ENCODE data around the gene PRPF8.
"Not testable (repeated sequence)": the region's sequence is repeated elsewhere in the genome, so short reads cannot be mapped to it uniquely, and the experiment has no call there.

PRPF8 gene

DNA sequence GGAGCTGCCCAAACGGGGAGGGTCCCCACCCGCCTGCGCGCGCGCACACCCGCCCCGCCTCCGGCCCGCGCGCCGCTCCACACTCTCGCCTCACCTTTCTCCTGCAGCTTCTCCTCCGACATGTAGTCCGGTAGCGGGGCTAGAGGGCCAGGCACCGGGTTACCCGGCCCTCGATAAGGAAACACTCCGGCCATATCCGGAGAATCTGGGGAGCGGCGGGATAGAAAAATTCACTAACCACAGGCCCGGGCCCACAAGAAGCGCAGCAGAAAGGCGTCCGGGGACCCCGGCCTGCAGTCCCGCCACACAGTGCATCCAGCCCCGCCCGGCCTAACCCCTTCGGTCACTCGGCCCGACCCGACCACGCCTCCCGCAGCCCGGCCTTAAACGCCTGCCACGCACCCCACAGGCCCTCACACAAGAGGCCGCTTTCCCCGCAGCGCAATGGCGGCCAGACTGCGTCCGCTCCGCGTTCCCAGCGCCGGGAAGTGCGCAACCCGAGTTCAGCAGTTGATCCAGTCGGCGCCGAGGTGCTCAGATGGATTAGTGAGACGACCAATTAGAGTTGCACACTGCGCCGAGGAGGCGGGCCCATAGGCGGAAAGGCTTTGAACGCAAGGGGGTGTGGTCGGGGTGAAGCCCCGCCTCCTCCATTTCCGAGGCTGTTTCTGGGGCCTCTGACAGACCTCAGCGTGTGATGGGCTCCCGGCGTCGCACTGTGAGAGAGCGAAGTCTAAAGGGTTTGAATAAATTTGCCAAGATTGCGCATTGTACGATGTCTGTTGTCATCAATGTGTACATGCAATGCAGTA lies at the start of gene PRPF8:
TSS of gene PRPF8 (minus strand) at position 490 of the 812 bp plus-strand sequence. CDS start at position 194, 296 bp downstream.
- DNase-seq: peak; percentile 98 to 99

DNA sequence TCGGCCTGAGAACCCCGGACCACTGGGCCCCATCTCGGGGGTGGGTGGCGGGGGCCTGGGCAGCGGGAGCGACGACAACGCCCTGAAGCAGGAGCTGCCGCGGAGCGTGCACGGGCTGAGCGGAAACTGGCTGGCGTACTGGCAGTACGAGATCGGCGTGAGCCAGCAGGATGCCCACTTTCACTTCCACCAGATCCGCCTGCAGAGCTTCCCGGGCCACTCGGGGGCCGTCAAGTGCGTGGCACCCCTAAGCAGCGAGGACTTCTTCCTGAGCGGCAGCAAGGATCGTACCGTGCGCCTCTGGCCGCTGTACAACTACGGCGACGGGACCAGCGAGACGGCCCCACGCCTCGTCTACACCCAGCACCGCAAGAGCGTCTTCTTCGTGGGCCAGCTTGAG lies 49.1 kb upstream of the PRPF8 start:
- DNase-seq: no peak

DNA sequence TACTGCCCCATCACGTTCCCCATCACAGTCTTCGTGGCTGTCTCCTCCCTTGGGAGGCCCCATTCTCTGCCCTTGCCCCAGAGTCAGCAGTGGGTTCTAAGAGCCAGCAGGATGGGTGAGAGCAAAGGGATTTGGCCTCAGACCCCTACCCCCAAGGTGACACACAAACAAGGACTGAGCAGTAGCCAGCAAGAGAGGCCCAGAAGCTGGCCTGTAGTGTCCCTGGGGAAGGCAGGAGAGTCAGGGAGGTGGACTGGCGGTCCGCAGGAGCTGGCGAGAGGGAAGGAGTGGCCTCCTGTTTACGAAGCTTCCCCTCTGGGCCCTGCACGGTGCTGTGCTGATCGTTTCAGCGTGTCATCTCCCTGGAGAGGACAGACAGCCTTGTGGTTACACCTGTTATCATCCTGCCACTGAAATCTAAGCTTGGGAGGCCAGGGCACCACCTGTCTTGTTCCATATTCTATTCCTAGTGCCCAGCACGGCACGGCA lies 48.2 kb upstream of the PRPF8 start:
- no peak for DNase-seq

DNA sequence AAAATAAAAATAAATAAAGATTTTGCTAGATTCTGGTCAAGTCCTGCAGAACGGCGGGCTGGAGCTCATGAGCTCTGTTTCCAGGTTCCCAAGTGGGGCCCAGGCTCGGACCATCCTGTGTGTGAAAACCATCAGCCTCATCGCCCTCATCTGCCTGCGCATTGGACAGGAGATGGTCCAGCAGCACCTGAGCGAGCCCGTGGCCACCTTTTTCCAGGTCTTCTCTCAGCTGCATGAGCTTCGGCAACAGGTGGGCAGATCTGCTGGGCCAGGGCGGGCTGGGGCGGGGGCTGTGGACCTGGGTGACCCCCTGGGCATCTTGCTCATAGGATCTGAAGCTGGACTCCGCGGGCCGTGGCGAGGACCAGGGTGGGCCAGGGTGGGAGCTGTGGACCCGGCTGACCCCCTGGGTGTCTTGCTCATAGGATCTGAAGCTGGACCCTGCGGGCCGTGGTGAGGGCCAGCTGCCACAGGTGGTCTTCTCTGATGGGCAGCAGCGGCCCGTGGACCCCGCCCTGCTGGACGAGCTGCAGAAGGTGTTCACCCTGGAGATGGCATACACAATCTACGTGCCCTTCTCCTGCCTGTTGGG lies 47.7 kb upstream of the PRPF8 start:
- DNase-seq: no peak

DNA sequence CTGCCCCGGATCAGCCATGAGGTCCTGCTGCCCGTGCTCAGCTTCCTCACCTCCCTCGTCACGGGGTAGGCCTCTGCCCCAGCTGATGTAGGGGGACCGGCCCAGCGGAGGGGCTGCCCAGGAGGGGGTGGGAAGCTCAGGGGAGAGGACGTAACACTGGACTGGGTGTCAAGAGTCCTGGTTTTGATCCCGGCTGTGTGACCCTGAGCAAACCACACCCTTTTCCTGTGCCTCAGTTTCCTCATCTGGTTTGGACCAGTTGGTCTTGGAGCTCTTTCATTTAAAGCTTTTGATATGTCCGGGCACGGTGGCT lies 46.5 kb upstream of the PRPF8 start:
- DNase-seq: no peak

DNA sequence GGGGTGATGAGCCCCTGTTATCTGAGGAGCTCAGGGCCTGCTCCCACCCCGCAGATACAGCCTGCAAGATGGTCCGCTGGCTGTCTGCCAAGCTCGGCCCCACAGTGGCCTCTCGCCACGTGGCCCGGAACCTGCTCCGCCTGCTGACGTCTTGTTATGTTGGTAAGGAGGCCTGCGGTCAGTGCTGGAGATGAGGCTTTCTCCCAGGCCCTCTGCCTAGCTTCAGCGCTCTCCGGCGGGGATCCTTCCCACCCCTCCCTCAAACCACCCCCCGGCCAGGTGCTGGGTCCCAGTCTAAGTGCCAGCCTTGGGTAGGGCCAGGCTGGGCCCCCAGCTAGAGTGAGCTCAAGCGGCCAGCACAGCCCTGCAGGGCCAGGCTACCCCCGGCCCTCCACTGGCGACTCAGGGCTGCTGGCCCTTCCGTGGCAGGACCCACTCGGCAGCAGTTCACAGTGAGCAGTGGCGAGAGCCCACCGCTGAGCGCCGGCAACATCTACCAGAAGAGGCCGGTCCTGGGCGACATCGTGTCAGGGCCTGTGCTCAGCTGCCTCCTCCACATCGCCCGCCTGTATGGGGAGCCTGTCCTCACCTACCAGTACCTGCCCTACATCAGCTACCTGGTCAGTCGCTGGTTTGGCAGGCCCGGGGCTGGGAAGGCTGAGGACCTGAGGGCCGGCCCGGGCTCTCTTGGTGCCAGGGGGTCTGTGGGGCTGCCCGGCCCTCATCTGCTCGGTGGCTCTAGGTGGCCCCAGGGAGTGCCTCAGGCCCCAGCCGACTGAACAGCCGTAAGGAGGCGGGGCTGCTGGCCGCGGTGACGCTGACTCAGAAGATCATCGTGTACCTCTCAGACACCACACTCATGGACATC lies 45.9 kb upstream of the PRPF8 start:
- no peak for DNase-seq

DNA sequence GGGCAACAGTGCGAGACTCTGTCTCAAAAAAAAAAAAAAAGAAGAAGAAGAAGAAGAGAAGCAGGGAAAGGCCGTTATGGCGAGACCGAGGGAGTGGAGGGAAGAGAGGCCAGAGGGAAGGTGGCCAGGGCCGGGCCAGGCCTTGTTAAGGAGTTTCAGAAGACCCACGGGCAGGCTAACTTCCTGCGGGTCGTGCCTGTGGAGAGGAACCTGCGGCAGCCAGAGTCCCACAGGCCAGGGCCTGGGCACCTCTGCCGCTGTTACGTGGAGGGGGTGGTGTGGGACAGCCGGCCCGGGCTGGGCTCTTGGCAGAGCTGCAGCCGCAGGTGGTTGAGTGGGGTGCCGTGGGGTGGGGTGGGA lies 45.3 kb upstream of the PRPF8 start:
- DNase-seq: no peak

DNA sequence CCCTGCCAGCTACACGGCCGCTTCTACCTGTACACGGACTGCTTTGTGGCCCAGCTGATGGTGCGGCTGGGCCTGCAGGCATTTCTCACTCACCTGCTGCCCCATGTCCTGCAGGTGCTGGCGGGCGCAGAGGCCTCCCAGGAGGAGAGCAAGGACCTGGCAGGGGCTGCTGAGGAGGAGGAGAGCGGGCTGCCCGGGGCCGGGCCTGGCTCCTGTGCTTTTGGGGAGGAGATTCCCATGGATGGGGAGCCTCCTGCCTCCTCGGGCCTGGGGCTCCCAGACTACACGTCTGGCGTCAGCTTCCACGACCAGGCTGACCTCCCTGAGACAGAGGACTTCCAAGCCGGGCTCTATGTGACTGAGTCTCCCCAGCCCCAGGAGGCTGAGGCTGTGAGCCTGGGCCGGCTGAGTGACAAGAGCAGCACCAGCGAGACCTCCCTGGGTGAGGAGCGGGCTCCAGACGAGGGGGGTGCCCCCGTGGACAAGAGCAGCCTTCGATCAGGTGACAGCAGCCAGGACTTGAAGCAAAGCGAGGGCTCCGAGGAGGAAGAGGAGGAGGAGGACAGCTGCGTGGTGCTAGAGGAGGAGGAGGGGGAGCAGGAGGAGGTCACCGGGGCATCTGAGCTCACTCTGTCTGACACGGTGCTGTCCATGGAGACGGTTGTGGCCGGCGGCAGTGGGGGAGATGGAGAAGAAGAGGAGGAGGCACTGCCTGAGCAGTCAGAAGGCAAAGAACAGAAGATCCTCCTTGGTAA lies 43.4 kb upstream of the PRPF8 start:
- DNase-seq: no peak

DNA sequence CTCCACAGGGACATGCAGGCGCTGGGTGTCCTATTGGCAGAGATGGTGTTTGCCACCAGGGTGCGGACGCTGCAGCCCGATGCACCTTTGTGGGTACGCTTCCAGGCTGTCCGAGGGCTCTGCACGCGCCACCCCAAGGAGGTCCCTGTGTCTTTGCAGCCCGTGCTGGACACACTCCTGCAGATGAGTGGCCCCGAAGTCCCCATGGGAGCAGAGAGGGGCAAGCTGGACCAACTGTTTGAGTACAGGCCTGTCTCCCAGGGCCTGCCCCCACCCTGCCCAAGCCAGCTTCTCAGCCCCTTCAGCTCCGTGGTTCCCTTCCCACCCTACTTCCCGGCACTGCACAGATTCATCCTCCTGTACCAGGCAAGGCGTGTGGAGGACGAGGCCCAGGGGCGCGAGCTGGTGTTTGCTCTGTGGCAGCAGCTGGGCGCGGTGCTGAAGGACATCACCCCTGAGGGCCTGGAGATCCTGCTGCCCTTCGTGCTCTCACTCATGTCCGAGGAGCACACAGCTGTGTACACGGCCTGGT lies 42.7 kb upstream of the PRPF8 start:
- no peak for DNase-seq

DNA sequence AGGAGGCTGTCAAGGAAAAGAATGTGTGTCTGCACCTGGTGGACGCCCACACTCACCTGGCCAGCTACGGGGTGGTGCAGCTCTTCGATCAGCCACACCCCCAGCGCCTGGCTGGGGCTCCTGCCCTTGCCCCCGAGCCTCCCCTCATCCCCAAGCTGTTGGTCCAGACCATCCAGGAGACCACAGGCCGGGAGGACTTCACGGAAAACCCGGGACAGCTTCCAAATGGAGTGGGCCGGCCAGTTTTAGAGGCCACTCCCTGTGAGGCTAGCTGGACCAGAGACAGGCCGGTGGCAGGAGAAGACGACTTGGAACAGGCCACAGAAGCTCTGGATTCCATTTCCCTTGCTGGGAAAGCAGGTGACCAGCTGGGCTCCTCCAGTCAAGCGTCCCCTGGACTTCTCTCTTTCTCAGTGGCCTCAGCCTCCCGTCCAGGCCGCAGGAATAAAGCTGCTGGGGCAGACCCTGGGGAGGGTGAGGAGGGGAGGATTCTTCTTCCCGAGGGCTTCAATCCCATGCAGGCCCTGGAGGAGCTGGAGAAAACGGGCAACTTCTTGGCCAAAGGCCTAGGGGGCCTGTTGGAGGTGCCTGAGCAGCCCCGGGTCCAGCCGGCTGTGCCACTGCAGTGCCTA lies 42.1 kb upstream of the PRPF8 start:
- no peak for DNase-seq

DNA sequence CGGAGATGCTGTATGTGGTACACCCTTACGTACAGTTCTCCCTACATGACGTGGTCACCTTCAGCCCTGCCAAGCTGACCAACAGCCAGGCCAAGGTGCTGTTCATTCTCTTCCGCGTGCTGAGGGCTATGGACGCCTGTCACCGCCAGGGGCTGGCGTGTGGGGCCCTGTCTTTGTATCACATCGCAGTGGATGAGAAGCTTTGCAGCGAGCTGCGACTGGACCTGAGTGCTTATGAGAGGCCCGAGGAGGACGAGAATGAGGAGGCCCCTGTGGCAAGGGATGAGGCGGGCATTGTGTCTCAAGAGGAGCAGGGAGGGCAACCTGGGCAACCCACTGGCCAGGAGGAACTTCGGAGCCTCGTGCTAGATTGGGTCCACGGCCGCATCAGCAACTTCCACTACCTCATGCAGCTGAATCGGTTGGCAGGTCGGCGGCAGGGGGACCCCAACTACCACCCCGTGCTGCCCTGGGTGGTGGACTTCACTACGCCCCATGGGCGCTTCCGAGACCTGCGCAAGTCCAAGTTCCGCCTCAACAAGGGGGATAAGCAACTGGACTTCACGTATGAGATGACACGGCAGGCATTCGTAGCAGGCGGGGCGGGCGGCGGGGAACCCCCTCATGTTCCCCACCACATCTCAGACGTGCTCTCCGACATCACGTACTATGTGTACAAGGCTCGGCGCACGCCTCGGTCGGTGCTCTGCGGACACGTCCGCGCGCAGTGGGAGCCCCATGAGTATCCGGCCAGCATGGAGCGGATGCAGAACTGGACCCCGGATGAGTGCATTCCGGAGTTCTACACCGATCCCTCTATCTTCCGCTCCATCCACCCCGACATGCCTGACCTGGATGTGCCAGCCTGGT lies 41.2 kb upstream of the PRPF8 start:
- no peak for DNase-seq

DNA sequence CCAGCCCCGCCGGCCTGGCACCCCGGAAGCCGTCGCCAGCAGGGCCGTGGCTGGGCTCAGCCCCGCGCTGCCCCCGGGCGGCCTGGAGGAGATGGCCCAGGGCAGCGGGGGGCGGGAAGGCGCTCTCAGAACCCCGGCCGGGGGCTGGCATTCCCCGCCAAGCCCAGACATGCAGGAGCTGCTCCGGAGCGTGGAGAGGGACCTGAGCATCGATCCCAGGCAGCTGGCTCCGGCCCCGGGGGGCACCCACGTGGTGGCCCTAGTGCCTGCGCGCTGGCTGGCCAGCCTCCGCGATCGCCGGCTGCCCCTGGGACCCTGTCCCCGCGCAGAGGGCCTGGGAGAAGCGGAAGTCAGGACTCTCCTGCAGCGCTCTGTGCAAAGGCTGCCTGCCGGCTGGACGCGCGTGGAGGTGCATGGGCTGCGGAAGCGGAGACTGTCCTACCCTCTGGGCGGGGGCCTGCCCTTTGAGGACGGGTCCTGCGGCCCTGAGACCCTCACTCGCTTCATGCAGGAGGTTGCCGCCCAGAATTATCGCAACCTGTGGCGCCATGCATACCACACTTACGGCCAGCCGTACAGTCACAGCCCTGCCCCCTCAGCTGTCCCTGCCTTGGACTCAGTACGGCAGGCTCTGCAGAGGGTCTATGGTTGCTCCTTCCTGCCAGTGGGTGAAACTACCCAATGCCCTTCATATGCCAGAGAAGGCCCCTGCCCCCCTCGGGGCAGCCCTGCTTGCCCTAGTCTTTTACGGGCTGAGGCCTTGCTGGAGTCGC lies 40.4 kb upstream of the PRPF8 start:
- DNase-seq: peak in 1 of 2 donors; percentile 22

DNA sequence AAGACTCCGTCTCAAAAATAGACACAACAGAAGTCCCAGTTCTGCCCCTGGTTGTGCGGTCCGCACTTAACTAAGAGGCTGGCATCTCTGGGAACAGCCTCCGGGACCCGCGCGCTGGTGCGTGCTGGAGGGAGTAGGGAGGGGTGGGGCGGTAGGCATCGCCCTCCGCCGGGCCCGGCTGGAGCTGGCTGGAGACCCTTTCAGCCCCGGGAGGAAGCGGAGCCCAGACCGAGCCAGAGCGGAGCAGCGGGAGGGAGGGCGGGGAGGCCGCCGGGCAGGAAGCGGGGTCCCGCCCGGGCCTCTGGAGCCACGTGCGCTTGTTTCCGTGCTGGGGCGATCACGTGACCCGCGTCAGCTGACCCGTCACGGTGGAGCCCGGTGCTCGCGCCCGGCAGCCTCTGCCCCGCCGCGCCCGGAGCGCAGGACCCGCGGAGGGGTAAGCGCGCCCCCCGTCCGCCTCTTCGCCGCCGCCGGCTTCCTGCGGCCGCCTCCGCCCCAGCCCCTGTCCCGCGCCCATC lies 39.7 kb upstream of the PRPF8 start, which contains the start of gene WDR81:
TSS of gene WDR81 (plus strand) at position 354 of the 518 bp plus-strand sequence. CDS start 256 bp downstream, outside the sequence.
- DNase-seq: peak; percentile 87 to 91

DNA sequence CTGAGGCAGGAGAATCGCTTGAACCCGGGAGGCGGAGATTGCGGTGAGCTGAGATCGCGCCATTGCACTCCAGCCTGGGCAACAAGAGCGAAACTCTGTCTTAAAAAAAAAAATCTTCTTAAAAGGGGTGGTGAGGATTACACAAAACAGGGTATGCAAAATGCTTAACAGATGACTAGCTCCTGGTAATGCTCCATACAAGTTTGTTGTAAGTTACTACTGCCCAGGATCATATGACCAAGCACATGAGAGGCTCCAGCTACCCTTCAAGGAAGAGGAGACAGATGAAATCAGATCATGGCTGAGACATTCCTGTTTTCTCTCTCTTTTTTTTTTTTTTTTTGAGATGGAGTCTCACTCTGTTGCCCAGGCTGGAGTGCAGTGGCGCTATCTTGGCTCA lies 37.4 kb upstream of the PRPF8 start:
- DNase-seq: not testable (repeated sequence)

DNA sequence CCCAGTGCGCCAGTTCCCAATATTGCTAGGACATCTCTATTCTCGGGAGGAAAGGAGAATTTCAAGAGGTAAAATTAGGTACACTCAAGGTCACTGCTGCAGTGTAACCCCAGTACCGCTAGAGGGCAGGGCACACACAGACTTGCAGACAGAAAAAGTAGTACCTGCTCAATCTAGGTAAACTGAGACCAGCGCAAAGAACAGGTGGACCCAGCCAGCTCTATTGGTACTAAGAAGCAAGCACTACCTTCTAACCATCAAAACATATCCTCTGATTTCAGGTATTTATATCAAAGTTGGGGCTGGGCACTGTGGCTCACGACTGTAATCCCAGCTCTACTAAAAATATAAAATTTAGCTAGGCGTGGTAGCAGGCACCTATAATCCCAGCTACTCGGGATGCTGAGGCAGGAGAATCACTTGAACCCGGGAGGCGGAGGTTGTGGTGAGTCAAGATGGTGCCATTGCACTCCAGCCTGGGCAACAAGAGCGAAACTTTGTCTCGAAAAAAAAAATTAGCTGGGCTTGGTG lies 36.3 kb upstream of the PRPF8 start:
- peak; percentile 76 to 78 for DNase-seq

DNA sequence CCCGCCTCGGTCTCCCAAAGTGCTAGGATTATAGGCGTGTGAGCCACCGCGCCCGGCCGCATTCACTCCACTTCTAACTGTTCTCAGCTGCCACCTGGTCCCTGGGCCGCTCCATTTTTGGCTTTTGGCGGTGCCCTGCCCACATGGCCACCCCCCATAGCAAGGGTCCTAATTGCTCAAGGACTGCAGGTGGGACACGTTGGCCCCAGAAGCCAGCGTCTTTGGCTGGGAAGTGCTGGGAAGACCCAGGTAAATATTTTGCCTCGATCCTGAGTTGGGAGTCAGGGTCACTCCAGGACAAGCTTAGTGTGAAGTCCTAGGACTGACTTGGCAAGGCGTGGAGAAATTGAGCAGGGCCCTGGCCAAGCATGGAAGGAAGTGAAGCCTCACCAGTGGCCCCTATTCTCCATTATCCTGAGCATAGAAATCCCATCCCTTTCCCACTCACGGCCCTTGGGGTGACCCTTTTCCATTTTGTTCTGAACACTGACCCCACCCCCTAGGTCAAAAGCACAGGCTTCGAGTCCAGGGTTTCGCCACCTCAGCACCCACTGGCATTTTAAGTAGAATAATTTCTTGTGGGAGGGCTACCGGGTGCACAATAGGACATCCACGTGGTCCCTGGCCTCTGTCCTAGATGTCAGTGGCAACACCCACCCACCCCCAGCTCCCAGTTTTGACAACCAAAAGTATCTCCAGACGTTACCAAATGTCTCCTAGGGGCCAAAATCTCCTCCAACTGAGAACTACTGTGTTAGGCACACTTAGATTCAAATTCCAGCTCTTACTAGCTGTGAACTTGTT lies 33.9 kb upstream of the PRPF8 start:
- DNase-seq: no peak

DNA sequence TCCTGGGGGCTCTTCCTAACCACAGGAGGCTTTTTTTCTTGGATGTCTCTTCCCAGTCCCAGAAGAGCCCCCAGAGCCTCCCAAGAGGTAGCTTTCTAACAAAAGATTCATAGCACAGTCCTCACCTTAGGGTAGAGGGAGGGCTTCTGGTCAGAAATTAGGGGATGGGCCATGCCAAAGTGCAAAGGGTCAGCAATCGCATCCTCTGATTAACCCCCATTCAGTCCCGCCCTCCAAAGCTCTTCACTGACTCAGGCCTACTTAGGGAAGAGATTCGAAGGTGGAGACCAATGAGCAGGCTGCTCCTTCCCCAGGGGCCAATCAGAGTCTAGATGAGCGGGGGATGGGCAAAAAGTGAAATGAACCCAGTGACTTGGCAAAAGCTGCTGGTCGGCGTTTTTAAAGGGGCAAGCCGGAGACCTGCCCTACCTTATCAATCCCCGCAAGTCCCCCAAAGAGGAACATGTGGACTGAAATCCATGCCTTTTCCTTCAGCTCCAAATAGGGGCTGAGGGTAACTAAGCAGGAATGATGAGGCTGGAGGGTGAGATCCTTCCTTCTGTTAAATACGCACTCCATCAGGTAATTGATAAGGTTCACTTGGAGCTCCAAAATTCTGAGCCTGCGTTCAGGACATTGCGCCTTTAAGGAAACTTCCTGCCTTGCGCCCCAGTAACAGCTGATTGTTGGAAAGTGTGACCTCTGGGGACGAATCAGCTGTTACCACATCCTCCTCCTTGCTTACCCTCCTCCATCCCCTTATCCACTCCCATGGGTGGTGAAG lies 32.4 kb upstream of the PRPF8 start:
- peak; percentile 79 to 88 for DNase-seq

Measured in stimulated activated CD4-positive, alpha-beta T cell treated with anti-CD3 and anti-CD28 coated beads, Interleukin-2, amount 100 ng/mL, for 24 hours (primary cell).